Measurements from ENCODE around the gene STK25.

GRCh38 chr2:241463276-241464135 lies 44.9 kb downstream of the STK25 start:
- TF ChIP-seq POLR2A (IDR thresholded peaks at IDR 0.05): no peak
- TF ChIP-seq, protein P1, sequence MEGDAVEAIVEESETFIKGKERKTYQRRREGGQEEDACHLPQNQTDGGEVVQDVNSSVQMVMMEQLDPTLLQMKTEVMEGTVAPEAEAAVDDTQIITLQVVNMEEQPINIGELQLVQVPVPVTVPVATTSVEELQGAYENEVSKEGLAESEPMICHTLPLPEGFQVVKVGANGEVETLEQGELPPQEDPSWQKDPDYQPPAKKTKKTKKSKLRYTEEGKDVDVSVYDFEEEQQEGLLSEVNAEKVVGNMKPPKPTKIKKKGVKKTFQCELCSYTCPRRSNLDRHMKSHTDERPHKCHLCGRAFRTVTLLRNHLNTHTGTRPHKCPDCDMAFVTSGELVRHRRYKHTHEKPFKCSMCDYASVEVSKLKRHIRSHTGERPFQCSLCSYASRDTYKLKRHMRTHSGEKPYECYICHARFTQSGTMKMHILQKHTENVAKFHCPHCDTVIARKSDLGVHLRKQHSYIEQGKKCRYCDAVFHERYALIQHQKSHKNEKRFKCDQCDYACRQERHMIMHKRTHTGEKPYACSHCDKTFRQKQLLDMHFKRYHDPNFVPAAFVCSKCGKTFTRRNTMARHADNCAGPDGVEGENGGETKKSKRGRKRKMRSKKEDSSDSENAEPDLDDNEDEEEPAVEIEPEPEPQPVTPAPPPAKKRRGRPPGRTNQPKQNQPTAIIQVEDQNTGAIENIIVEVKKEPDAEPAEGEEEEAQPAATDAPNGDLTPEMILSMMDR (IDR thresholded peaks at IDR 0.05): no peak
- TF ChIP-seq EP300 (IDR thresholded peaks at IDR 0.05): no peak

Measured in ovary (tissue), 3 donors.